HEK293T (cell line): ENCODE results near the gene RANBP10.

Experiments used
- CTCF ChIA-PET: fragments of 350-600 bp; formaldehyde crosslinking; extraction: SDS; loops from one replicate; lab custom pipeline; 2021; ENCODE audit warnings: antibody characterized with exemption, inconsistent platforms; lab: Yijun Ruan, JAX
- POLR2A ChIA-PET: fragments of 350-600 bp; formaldehyde crosslinking; extraction: SDS; loops from one replicate; lab custom pipeline; 2020; ENCODE audit warnings: antibody characterized with exemption, inconsistent platforms; lab: Yijun Ruan, JAX
- DNase-seq: peaks from one replicate; pipeline ENCODE4 v3.0.0; 2012; ENCODE audit warnings: mixed read lengths; ENCODE audit errors: extremely low spot score
- HDGF ChIP-seq: fragments of 450-650 bp; IDR thresholded peaks from 2 replicates; pipeline ENCODE4 v1.6.1; 2017; ENCODE audit warnings: antibody characterized with exemption, borderline replicate concordance
- L3MBTL2 ChIP-seq: fragments of 450-650 bp; conservative IDR thresholded peaks from 2 replicates; pipeline ENCODE4 v1.6.1; 2016; ENCODE audit warnings: mild to moderate bottlenecking
- ZNF384 ChIP-seq: fragments of 450-650 bp; IDR thresholded peaks from 2 replicates; pipeline ENCODE4 v1.6.1; 2016

RANBP10 gene

DNA sequence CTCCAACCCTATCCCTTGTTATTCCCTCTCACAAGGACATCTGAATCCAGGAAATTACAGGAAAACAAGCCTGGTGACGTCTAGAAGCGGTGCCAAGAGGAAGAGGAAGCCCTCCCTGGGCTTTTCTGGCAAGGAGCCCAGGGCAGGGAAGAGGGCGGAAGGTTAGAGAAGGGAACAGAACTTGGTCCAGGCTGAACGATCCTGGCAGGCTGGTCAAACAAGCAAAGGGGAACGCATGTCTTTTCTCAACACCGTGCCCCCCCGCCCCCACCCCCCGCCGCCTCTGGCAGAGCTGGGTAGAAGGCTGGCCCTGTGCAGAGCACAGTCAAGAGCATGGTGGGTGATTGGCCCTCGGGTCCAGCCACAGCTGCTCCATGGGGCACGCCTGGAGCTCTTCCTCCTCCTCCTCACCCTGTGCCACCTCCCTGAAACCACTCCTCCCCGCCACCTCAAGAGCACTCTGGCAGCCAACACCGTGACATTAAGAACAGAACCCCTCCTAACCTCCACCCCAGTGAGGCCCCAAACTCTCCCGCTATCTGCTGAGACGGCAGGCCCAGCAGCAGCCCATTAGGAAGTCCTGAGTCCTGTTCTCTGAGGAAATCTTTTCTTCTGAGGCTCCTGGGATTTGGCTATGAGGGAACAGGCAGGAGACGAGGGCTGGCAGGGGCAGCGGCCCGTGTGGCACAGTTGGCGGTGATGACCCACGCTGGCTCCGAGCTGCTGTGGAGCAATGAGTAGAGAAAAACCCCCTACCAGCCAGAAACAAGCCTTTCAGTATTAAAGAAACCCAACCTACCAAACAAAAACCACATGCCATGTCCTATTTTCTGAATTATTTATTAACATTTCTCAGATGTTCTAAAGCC is 132.4 kb downstream of the RANBP10 start:
- ChIA-PET CTCF (interaction anchor here (0.5 to 1.5 kb wide), 5 partner anchors 10 to 256 kb away, joined by 3 to 7 read pairs (median 6); no protein-coding TSS in a partner anchor), POLR2A (interaction anchor here (0.8 kb wide), 1 partner anchor 172 kb away, joined by 3 read pairs; no protein-coding TSS in a partner anchor)
- TF ChIP-seq L3MBTL2 (no peak), ZNF384 (no peak), HDGF (no peak)
- no peak for DNase-seq
